GM12878 (cell line): ENCODE results near the gene TCF12. TPM values are rescaled to one million over a fixed set of nuclear protein-coding genes. Genes with fewer than 3 reads are reported as not detected.

ENCODE experiments used
- ATAC-seq: fragments of 200-7000 bp; cut with Tn5 transposase; 3 replicates; pipeline ENCODE4 v1.9.1; 2020; ENCODE audit warnings: mild to moderate bottlenecking, moderate library complexity
- BruUV-seq: library from RNA; stranded (reverse); fragments of 400-500 nt; replicated peaks from 2 replicates; lab custom pipeline; 2021; lab: Mats Ljungman, UMichigan
- CTCF ChIA-PET: fragments of 300-600 bp; sonication (Branson Sonifier 250); formaldehyde crosslinking; extraction: SDS; loops from one replicate; lab custom pipeline; 2021; ENCODE audit warnings: inconsistent platforms; lab: Yijun Ruan, JAX
- POLR2A ChIA-PET: fragments of 350-600 bp; formaldehyde crosslinking; extraction: SDS; loops from one replicate; lab custom pipeline; 2021; ENCODE audit warnings: inconsistent platforms; lab: Charles Lee
- RAD21 ChIA-PET: fragments of 300-600 bp; sonication (Branson Sonifier 250); formaldehyde crosslinking; loops from one replicate; lab custom pipeline; 2023; ENCODE audit warnings: antibody characterized with exemption; ENCODE audit not compliant: unreplicated experiment; lab: Charles Lee
- SMC1A ChIA-PET: fragments of 300-600 bp; sonication (Branson Sonifier 250); formaldehyde crosslinking; loops from one replicate; lab custom pipeline; 2023; ENCODE audit not compliant: unreplicated experiment, uncharacterized antibody; lab: Charles Lee
- DNase-seq: peaks from one replicate; pipeline ENCODE4 v3.0.0-alpha.2; 2011; ENCODE audit warnings: low read depth, low spot score
- FAIRE-seq: peaks from 3 replicates; lab custom pipeline; 2011; peaks lifted over from hg19 to GRCh38; lab: Jason Lieb, UNC
- H2AFZ ChIP-seq: 2 replicates; pipeline ENCODE4 v1.6.0; 2011; ENCODE audit warnings: low read depth, low read length, control low read depth; ENCODE audit not compliant: control insufficient read depth
- H3K27ac ChIP-seq: 2 replicates; pipeline ENCODE4 v1.5.1; 2011; ENCODE audit warnings: control low read depth; ENCODE audit not compliant: control insufficient read depth, insufficient read depth
- H3K27me3 ChIP-seq, 2 experiments: replicated peaks in 1 of 2; 2 replicates each; pipeline versions ENCODE4 v1.6.0 to v1.6.1; 2011; ENCODE audit warnings: low read length in 1 of 2; ENCODE audit not compliant: control insufficient read depth in 2 of 2, insufficient read depth in 2 of 2
- H3K36me3 ChIP-seq, 2 experiments: 2 replicates each; pipeline ENCODE4 v1.5.1; 2011; ENCODE audit warnings: low read length in 1 of 2; ENCODE audit not compliant: control insufficient read depth in 2 of 2, insufficient read depth in 2 of 2
- H3K4me1 ChIP-seq: 2 replicates; pipeline ENCODE4 v1.6.1; 2011; ENCODE audit warnings: mild to moderate bottlenecking, low read length, moderate library complexity, mixed read lengths; ENCODE audit not compliant: control insufficient read depth, insufficient read depth
- H3K4me2 ChIP-seq: 2 replicates; pipeline ENCODE4 v1.6.0; 2011; ENCODE audit warnings: control low read depth; ENCODE audit not compliant: control insufficient read depth, insufficient read depth
- H3K4me3 ChIP-seq: fragments of 200-600 bp; sonication (generic); 2 replicates; pipeline ENCODE4 v1.5.1; 2016
- H3K79me2 ChIP-seq: 2 replicates; pipeline ENCODE4 v1.6.0; 2011; ENCODE audit warnings: low read length; ENCODE audit not compliant: control insufficient read depth, insufficient read depth
- H3K9ac ChIP-seq: 2 replicates; pipeline ENCODE4 v1.8.0; 2011; ENCODE audit warnings: low read length, control low read depth, mixed read lengths; ENCODE audit not compliant: control insufficient read depth, insufficient read depth
- H3K9me3 ChIP-seq: replicated peaks from 3 replicates; pipeline ENCODE4 v1.5.1; 2011; ENCODE audit warnings: mild to moderate bottlenecking, low read length; ENCODE audit not compliant: control insufficient read depth, insufficient read depth
- H4K20me1 ChIP-seq: 2 replicates; pipeline ENCODE4 v1.6.0; 2011; ENCODE audit not compliant: control insufficient read depth, insufficient read depth
- CREM ChIP-seq: IDR thresholded peaks from 2 replicates; pipeline ENCODE4 v1.6.1; 2014; ENCODE audit warnings: antibody characterized with exemption, low read depth
- EGR1 ChIP-seq, 2 experiments: IDR thresholded peaks; 1 replicate in 1 of 2; 2 replicates in 1 of 2; pipeline ENCODE4 v1.6.1; 2011 to 2012; ENCODE audit warnings: low read depth in 2 of 2, low read length in 2 of 2, borderline replicate concordance in 1 of 2, mild to moderate bottlenecking in 1 of 2, moderate library complexity in 1 of 2
- ESRRA ChIP-seq: IDR thresholded peaks from 2 replicates; pipeline ENCODE4 v1.6.1; 2012; ENCODE audit warnings: mild to moderate bottlenecking, low read length, improper control_type of control experiment
- GATAD2B ChIP-seq: fragments of 450-650 bp; conservative IDR thresholded peaks from 2 replicates; pipeline ENCODE4 v1.6.1; 2017; ENCODE audit warnings: low read depth, mild to moderate bottlenecking, moderate library complexity
- HSF1 ChIP-seq: fragments of 150-350 bp; IDR thresholded peaks from 2 replicates; pipeline ENCODE4 v1.6.1; 2014; ENCODE audit warnings: mild to moderate bottlenecking, low read depth, low read length
- IKZF2 ChIP-seq, 2 experiments: fragments of 450-650 bp; IDR thresholded peaks; 2 replicates each; pipeline ENCODE4 v1.6.1; 2017; ENCODE audit warnings: mild to moderate bottlenecking in 2 of 2, moderate library complexity in 2 of 2
- JUNB ChIP-seq: IDR thresholded peaks from 2 replicates; pipeline ENCODE4 v1.6.1; 2016; ENCODE audit warnings: antibody characterized with exemption, mild to moderate bottlenecking
- KAT2A ChIP-seq: conservative IDR thresholded peaks from 2 replicates; pipeline ENCODE4 v1.6.1; 2011; ENCODE audit warnings: low read depth, low read length; ENCODE audit not compliant: control insufficient read depth
- MTA3 ChIP-seq: IDR thresholded peaks from 2 replicates; pipeline ENCODE4 v1.6.1; 2012; ENCODE audit warnings: low read length, inconsistent platforms, borderline replicate concordance
- PAX8 ChIP-seq: fragments of 450-650 bp; IDR thresholded peaks from 2 replicates; pipeline ENCODE4 v1.6.1; 2017; ENCODE audit warnings: mild to moderate bottlenecking, moderate library complexity
- RCOR1 ChIP-seq: conservative IDR thresholded peaks from 2 replicates; pipeline ENCODE4 v1.6.1; 2012; ENCODE audit warnings: low read depth, low read length, improper control_type of control experiment
- SIX5 ChIP-seq: IDR thresholded peaks from 2 replicates; pipeline ENCODE4 v1.6.1; 2011; ENCODE audit warnings: mild to moderate bottlenecking, low read depth, low read length, moderate library complexity; ENCODE audit not compliant: severe bottlenecking
- ZBTB40 ChIP-seq: fragments of 450-650 bp; IDR thresholded peaks from 2 replicates; pipeline ENCODE4 v1.6.1; 2016; ENCODE audit warnings: mild to moderate bottlenecking, moderate library complexity, borderline replicate concordance
- ZNF207 ChIP-seq: fragments of 450-650 bp; IDR thresholded peaks from 2 replicates; pipeline ENCODE4 v1.6.1; 2014; ENCODE audit warnings: antibody characterized with exemption, mild to moderate bottlenecking, borderline replicate concordance
- ZNF217 ChIP-seq: fragments of 450-650 bp; IDR thresholded peaks from 2 replicates; pipeline ENCODE4 v1.6.1; 2017; ENCODE audit warnings: antibody characterized with exemption, mild to moderate bottlenecking
- ZNF24 ChIP-seq: fragments of 450-650 bp; IDR thresholded peaks from 2 replicates; pipeline ENCODE4 v1.6.1; 2017; ENCODE audit warnings: antibody characterized with exemption, mild to moderate bottlenecking
- WGBS: methylation state at CpG from one replicate; pipeline ENCODE4 v1.1.6; 2016; ENCODE audit warnings: low lambda C conversion rate; ENCODE audit not compliant: insufficient replicate concordance, insufficient coverage; ENCODE audit errors: missing lambda C conversion rate; 5-methylcytosine and 5-hydroxymethylcytosine counted together
- in situ Hi-C: fragments of 300-500 bp; cut with MboI; formaldehyde crosslinking; loops from 9 replicates; pipeline ENCODE4 v1.14.3; 2018; ENCODE audit warnings: mixed read lengths
- intact Hi-C: fragments of 100-400 bp; cut with micrococcal nuclease; formaldehyde crosslinking; loops from one replicate; pipeline ENCODE4 v1.14.2; 2022; ENCODE audit not compliant: unreplicated experiment
- polyA plus RNA-seq, 11 experiments: library from polyadenylated mRNA; depleted of rRNA in 4 of 11; unstranded in 6 of 11; stranded (reverse) in 5 of 11; fragments of >200 nt; fragmentation: Nextera tagmentation in 4 of 11; fragmentation: Illumina TruSeq in 1 of 11; extraction: Ambion mirVana in 4 of 11; extraction: Trizol in 1 of 11; gene quantifications; 1 replicate in 1 of 11; 2 replicates in 10 of 11; pipeline versions ENCODE4 v1.2.1 to v1.2.3, GENCODE V29; 2011 to 2016; ENCODE audit warnings: inconsistent platforms in 2 of 11, missing spikeins in 2 of 11, low read depth in 1 of 11
- total RNA-seq, 4 experiments: library from RNA; depleted of rRNA in 3 of 4; stranded (reverse); fragments of >200 nt in 3 of 4; fragmentation: Illumina TruSeq in 1 of 4; extraction: Trizol in 1 of 4; gene quantifications; 2 replicates each; pipeline versions ENCODE4 v1.2.1 to v1.2.3, GENCODE V29; 2013 to 2021

TCF12 gene
- total and polyA plus RNA-seq, 10 of the 15 experiments (the other 5 are each of a cell fraction or from before 2014, with no cell fraction given), result 8.2 to 70.9 (median 49.5) TPM

DNA sequence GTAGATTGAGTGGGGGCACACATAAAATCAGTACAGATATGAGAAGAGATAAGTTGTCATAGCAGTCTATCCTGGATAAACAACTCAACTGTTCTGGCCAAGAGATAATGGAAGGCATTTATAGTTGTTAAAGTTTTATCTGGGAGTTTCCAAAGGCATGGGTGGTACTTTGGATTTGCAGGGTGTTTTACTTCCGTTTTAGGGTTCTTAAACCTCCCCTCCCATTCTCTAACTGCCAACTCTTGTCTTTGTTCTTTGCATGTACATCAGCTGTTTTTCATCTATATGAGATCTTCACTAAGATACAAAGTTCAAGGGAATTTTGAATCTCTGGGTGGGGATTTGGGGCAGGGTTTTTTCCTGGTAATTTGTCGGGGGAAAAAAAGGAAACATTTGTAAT is 283.1 kb downstream of the TCF12 start:
- no peaks in the 10 kb centered on the region for H3K27me3 ChIP-seq
- no peaks in the 10 kb centered on the region for H3K4me1 ChIP-seq
- no peaks in the 10 kb centered on the region for H3K79me2 ChIP-seq
- FAIRE-seq (no peak), ATAC-seq (no peak), DNase-seq (no peak)
- RAD21 ChIA-PET, result no interaction called here
- H3K27ac ChIP-seq, result no peak overlapping the region
- no peaks in the 10 kb centered on the region for H4K20me1 ChIP-seq
- in situ Hi-C loops, result no loop called here
- no TSS peak for BruUV-seq
- H3K36me3 ChIP-seq, result peaks cover 0 to 7% of the 10 kb centered on the region in 2 experiments; a peak in 3 of 4 replicates
- 100% methylated on average over 2 of the region's 2 CpGs for WGBS
- no peak overlapping the region for H2AFZ ChIP-seq
- no peak overlapping the region for H3K4me3 ChIP-seq
- H3K9ac ChIP-seq, result no peak overlapping the region
- CTCF ChIA-PET, result no interaction called here
- SMC1A ChIA-PET, result interaction anchor here (0.6 kb wide), 1 partner anchor 43 kb away, joined by 3 read pairs; no protein-coding TSS in a partner anchor
- intact Hi-C loops, result no loop called here
- no peak overlapping the region for H3K4me2 ChIP-seq
- POLR2A ChIA-PET, result no interaction called here
- H3K9me3 ChIP-seq, result no peaks in the 10 kb centered on the region
- TF ChIP-seq PAX8 (no peak), SIX5 (no peak), ZNF217 (no peak), RCOR1 (no peak), CREM (no peak), ESRRA (no peak), ZNF207 (no peak), EGR1 (IDR thresholded peaks at IDR 0.05; ENCODE audit: borderline replicate concordance in 1 of 2, low read depth in 2 of 2, low read length in 2 of 2) (no peak), IKZF2 (IDR thresholded peaks at IDR 0.05) (no peak), MTA3 (no peak), ZNF24 (no peak), ZBTB40 (no peak), KAT2A (no peak), GATAD2B (no peak), HSF1 (no peak), JUNB (no peak)
